CD8-positive, alpha-beta memory T cell (primary cell): ENCODE data around the gene SLC9B2. TPM values are rescaled to one million over a fixed set of nuclear protein-coding genes. Genes with fewer than 3 reads are reported as not detected.

Source experiments
- CTCF ChIA-PET: fragments of 350-600 bp; sonication (Branson Sonifier 250); formaldehyde crosslinking; loops from one replicate; lab custom pipeline; 2021; ENCODE audit warnings: antibody characterized with exemption; lab: Charles Lee
- POLR2A ChIA-PET: fragments of 350-600 bp; sonication (Branson Sonifier 250); formaldehyde crosslinking; loops from one replicate; lab custom pipeline; 2021; ENCODE audit warnings: antibody characterized with exemption; lab: Charles Lee
- DNase-seq, 5 donors: peaks; one replicate each; pipeline versions ENCODE4 v3.0.0 to v3.0.0-alpha.2; 2020 to 2022; ENCODE audit warnings: mixed read lengths in 1 of 5
- H3K27ac ChIP-seq: one replicate; pipeline ENCODE4 v1.7.0; 2013; ENCODE audit warnings: low read depth, mild to moderate bottlenecking, low read length, moderate library complexity
- H3K27me3 ChIP-seq: 2 replicates; pipeline ENCODE4 v1.7.0; 2013; ENCODE audit warnings: low read length, mild to moderate bottlenecking; ENCODE audit not compliant: insufficient read depth, poor library complexity, severe bottlenecking
- H3K36me3 ChIP-seq: 2 replicates; pipeline ENCODE4 v1.7.0; 2013; ENCODE audit warnings: mild to moderate bottlenecking, low read length, moderate library complexity; ENCODE audit not compliant: insufficient read depth
- H3K4me1 ChIP-seq: 2 replicates; pipeline ENCODE4 v1.7.0; 2013; ENCODE audit warnings: mild to moderate bottlenecking, low read length, moderate library complexity; ENCODE audit not compliant: insufficient read depth
- H3K4me3 ChIP-seq: 2 replicates; pipeline ENCODE4 v1.7.0; 2013; ENCODE audit warnings: mild to moderate bottlenecking, low read length
- H3K9me3 ChIP-seq: 2 replicates; pipeline ENCODE4 v1.7.0; 2013; ENCODE audit warnings: mild to moderate bottlenecking, low read length
- H3K27ac Mint-ChIP-seq, 8 donors: one replicate each; pipeline ENCODE4 v1.8.0; 2020 to 2021; ENCODE audit warnings: mixed read lengths in 8 of 8, mild to moderate bottlenecking in 6 of 8, inconsistent platforms in 3 of 8, moderate library complexity in 3 of 8
- H3K27me3 Mint-ChIP-seq, 2 donors: one replicate each; pipeline ENCODE4 v1.8.0; 2020 to 2021; ENCODE audit warnings: mixed read lengths in 2 of 2, mild to moderate bottlenecking in 1 of 2, moderate library complexity in 1 of 2
- H3K36me3 Mint-ChIP-seq, 3 donors: one replicate each; pipeline ENCODE4 v1.8.0; 2020 to 2021; ENCODE audit warnings: mixed read lengths in 3 of 3, inconsistent platforms in 1 of 3, mild to moderate bottlenecking in 1 of 3
- H3K4me1 Mint-ChIP-seq, 3 donors: one replicate each; pipeline ENCODE4 v1.8.0; 2020 to 2021; ENCODE audit warnings: mixed read lengths in 3 of 3, inconsistent platforms in 1 of 3, mild to moderate bottlenecking in 1 of 3
- H3K4me3 Mint-ChIP-seq, 7 donors: one replicate each; pipeline ENCODE4 v1.8.0; 2020 to 2021; ENCODE audit warnings: mixed read lengths in 7 of 7, mild to moderate bottlenecking in 6 of 7, moderate library complexity in 4 of 7, inconsistent platforms in 2 of 7
- H3K9me3 Mint-ChIP-seq, 5 donors: one replicate each; pipeline ENCODE4 v1.8.0; 2020 to 2022; ENCODE audit warnings: mixed read lengths in 5 of 5, mild to moderate bottlenecking in 3 of 5, moderate library complexity in 2 of 5, inconsistent platforms in 1 of 5
- polyA plus RNA-seq: library from polyadenylated mRNA; unstranded; fragments of 300-500 nt; fragmentation: Illumina TruSeq; gene quantifications from one replicate; pipeline ENCODE4 v1.2.3, GENCODE V29; 2021
- total RNA-seq, 2 experiments: library from RNA; stranded (reverse); gene quantifications; one replicate each; pipeline ENCODE4 v1.2.3, GENCODE V29; 2021

SLC9B2 gene
- total RNA-seq = 10 to 100 TPM; 35.8 to 37.0 TPM
- polyA plus RNA-seq = 19.1 TPM

- no peak for DNase-seq
- POLR2A ChIA-PET = interaction anchor here (0.8 to 1.4 kb wide), 4 partner anchors 57 to 732 kb away, joined by 3 to 5 read pairs (median 4); partner anchors contain the start of genes SLC39A8, SLC9B1 and UBE2D3
Measured at GRCh38 chr4:103076747-103077347, at the start of gene SLC9B2. Gene SLC9B2 (minus strand): TSS chr4:103076761. CDS start chr4:103067550, 9,211 bp downstream.

GRCh38 chr4:103126126-103126525 lies 49.6 kb upstream of the SLC9B2 start:
- no peak overlapping the region for H3K4me3 Mint-ChIP-seq
- H3K4me1 Mint-ChIP-seq = no peaks in the 10 kb centered on the region
- H3K27ac Mint-ChIP-seq = no peak overlapping the region
- Histone ChIP-seq H3K27me3 (no peaks in the 10 kb centered on the region), H3K36me3 (no peaks in the 10 kb centered on the region), H3K9me3 (no peaks in the 10 kb centered on the region), H3K4me3 (no peak overlapping the region), H3K27ac (no peak overlapping the region), H3K4me1 (no peaks in the 10 kb centered on the region)
- peaks cover 2 to 24% (median 2%) of the 10 kb centered on the region in 3 donors for H3K36me3 Mint-ChIP-seq
- no peaks in the 10 kb centered on the region for H3K27me3 Mint-ChIP-seq
- peaks cover 9 to 20% (median 12%) of the 10 kb centered on the region in 5 donors for H3K9me3 Mint-ChIP-seq
- ChIA-PET CTCF (no interaction called here), POLR2A (no interaction called here)
- no peak for DNase-seq

More at GRCh38 chr4:103076747-103077347, at the start of gene SLC9B2:
- H3K4me3 Mint-ChIP-seq = peak within 1 kb of the TSS; percentile 89 to 99 (median 95)
- H3K27me3 Mint-ChIP-seq = no peaks in the 10 kb centered on the region
- peaks cover 4 to 22% (median 7%) of the 10 kb centered on the region in 3 donors for H3K36me3 Mint-ChIP-seq
- H3K27me3 ChIP-seq = no peaks in the 10 kb centered on the region
- CTCF ChIA-PET = interaction anchor here (0.7 to 1.7 kb wide), 6 partner anchors 11 to 576 kb away, joined by 3 to 12 read pairs (median 3); partner anchors contain the start of genes NFKB1 and UBE2D3
- H3K9me3 Mint-ChIP-seq = no peaks in the 10 kb centered on the region
- peak within 1 kb of the TSS; percentile 89 to 100 (median 99) for H3K27ac Mint-ChIP-seq
- H3K4me1 Mint-ChIP-seq = peaks cover 42 to 66% (median 62%) of the 10 kb centered on the region in 3 donors
- H3K4me1 ChIP-seq = peaks cover 26% of the 10 kb centered on the region
- H3K27ac ChIP-seq = peak within 1 kb of the TSS; percentile 94
- H3K9me3 ChIP-seq = no peaks in the 10 kb centered on the region
- peak within 1 kb of the TSS; percentile 49 for H3K4me3 ChIP-seq
- H3K36me3 ChIP-seq = no peaks in the 10 kb centered on the region

- H3K27ac ChIP-seq = no peak overlapping the region
- H3K9me3 ChIP-seq = no peaks in the 10 kb centered on the region
- Mint-ChIP-seq H3K4me3 (no peak overlapping the region), H3K27me3 (no peaks in the 10 kb centered on the region), H3K27ac (no peak overlapping the region), H3K9me3 (peaks cover 6 to 10% (median 6%) of the 10 kb centered on the region in 5 donors), H3K36me3 (peaks cover 0 to 11% (median 2%) of the 10 kb centered on the region in 3 donors), H3K4me1 (no peaks in the 10 kb centered on the region)
- ChIA-PET POLR2A (no interaction called here), CTCF (interaction anchor here (1.0 kb wide), 1 partner anchor 32 kb away, joined by 3 read pairs; no protein-coding TSS in a partner anchor)
- DNase-seq = no peak
- H3K4me1 ChIP-seq = no peaks in the 10 kb centered on the region
- no peaks in the 10 kb centered on the region for H3K36me3 ChIP-seq
- H3K4me3 ChIP-seq = no peak overlapping the region
- H3K27me3 ChIP-seq = no peaks in the 10 kb centered on the region
Measured at GRCh38 chr4:103123114-103123513, 46.6 kb upstream of the SLC9B2 start.

GRCh38 chr4:103118166-103118565 lies 41.6 kb upstream of the SLC9B2 start:
- CTCF ChIA-PET = no interaction called here
- Mint-ChIP-seq H3K9me3 (no peaks in the 10 kb centered on the region), H3K36me3 (no peaks in the 10 kb centered on the region), H3K27me3 (no peaks in the 10 kb centered on the region), H3K4me3 (no peak overlapping the region), H3K27ac (no peak overlapping the region), H3K4me1 (no peaks in the 10 kb centered on the region)
- POLR2A ChIA-PET = no interaction called here
- Histone ChIP-seq H3K27me3 (no peaks in the 10 kb centered on the region), H3K4me3 (no peak overlapping the region), H3K9me3 (no peaks in the 10 kb centered on the region), H3K27ac (no peak overlapping the region), H3K4me1 (no peaks in the 10 kb centered on the region), H3K36me3 (no peaks in the 10 kb centered on the region)
- DNase-seq = no peak

- no peak overlapping the region for H3K27ac ChIP-seq
- H3K9me3 Mint-ChIP-seq = no peaks in the 10 kb centered on the region
- ChIA-PET POLR2A (no interaction called here), CTCF (interaction anchor here (2.1 to 2.3 kb wide), 2 partner anchors 12 to 20 kb away, joined by 5 to 6 read pairs; partner anchors contain the start of gene BDH2)
- H3K4me3 ChIP-seq = no peak overlapping the region
- H3K27ac Mint-ChIP-seq = no peak overlapping the region
- H3K4me1 Mint-ChIP-seq = no peaks in the 10 kb centered on the region
- no peak for DNase-seq
- no peaks in the 10 kb centered on the region for H3K4me1 ChIP-seq
- no peaks in the 10 kb centered on the region for H3K9me3 ChIP-seq
- no peaks in the 10 kb centered on the region for H3K27me3 Mint-ChIP-seq
- H3K36me3 ChIP-seq = no peaks in the 10 kb centered on the region
- H3K36me3 Mint-ChIP-seq = peaks cover 0 to 4% (median 0%) of the 10 kb centered on the region in 3 donors
- H3K27me3 ChIP-seq = no peaks in the 10 kb centered on the region
- H3K4me3 Mint-ChIP-seq = no peak overlapping the region
Measured at GRCh38 chr4:103111598-103111997, 35.0 kb upstream of the SLC9B2 start.

GRCh38 chr4:103108542-103108941 lies 32.0 kb upstream of the SLC9B2 start:
- no peak for DNase-seq
- POLR2A ChIA-PET = no interaction called here
- Histone ChIP-seq H3K36me3 (no peaks in the 10 kb centered on the region), H3K27me3 (no peaks in the 10 kb centered on the region), H3K9me3 (no peaks in the 10 kb centered on the region), H3K4me1 (no peaks in the 10 kb centered on the region), H3K27ac (no peak overlapping the region), H3K4me3 (no peak overlapping the region)
- CTCF ChIA-PET = interaction anchor here (1.6 kb wide), 1 partner anchor 8 kb away, joined by 5 read pairs; no protein-coding TSS in a partner anchor
- Mint-ChIP-seq H3K36me3 (peaks cover 0 to 4% (median 0%) of the 10 kb centered on the region in 3 donors), H3K4me1 (peaks cover 0 to 5% (median 4%) of the 10 kb centered on the region in 3 donors), H3K27me3 (no peaks in the 10 kb centered on the region), H3K4me3 (no peak overlapping the region), H3K9me3 (no peaks in the 10 kb centered on the region), H3K27ac (no peak overlapping the region)

- H3K27me3 Mint-ChIP-seq = no peaks in the 10 kb centered on the region
- ChIA-PET CTCF (no interaction called here), POLR2A (no interaction called here)
- Histone ChIP-seq H3K27ac (no peak overlapping the region), H3K36me3 (no peaks in the 10 kb centered on the region), H3K4me1 (no peaks in the 10 kb centered on the region), H3K4me3 (no peak overlapping the region), H3K9me3 (no peaks in the 10 kb centered on the region), H3K27me3 (no peaks in the 10 kb centered on the region)
- peaks cover 0 to 5% (median 4%) of the 10 kb centered on the region in 3 donors for H3K4me1 Mint-ChIP-seq
- H3K27ac Mint-ChIP-seq = peak overlapping the region in 2 of 8 donors; percentile 6 to 18
- H3K36me3 Mint-ChIP-seq = peaks cover 0 to 1% (median 0%) of the 10 kb centered on the region in 3 donors
- no peaks in the 10 kb centered on the region for H3K9me3 Mint-ChIP-seq
- H3K4me3 Mint-ChIP-seq = no peak overlapping the region
- DNase-seq = no peak
Measured at GRCh38 chr4:103105558-103106356, 29.2 kb upstream of the SLC9B2 start.

GRCh38 chr4:103104886-103105285 lies 28.3 kb upstream of the SLC9B2 start:
- no peak overlapping the region for H3K27ac Mint-ChIP-seq
- no peaks in the 10 kb centered on the region for H3K9me3 Mint-ChIP-seq
- no peaks in the 10 kb centered on the region for H3K27me3 Mint-ChIP-seq
- H3K27ac ChIP-seq = no peak overlapping the region
- no peaks in the 10 kb centered on the region for H3K9me3 ChIP-seq
- peaks cover 0 to 7% (median 4%) of the 10 kb centered on the region in 3 donors for H3K4me1 Mint-ChIP-seq
- no peaks in the 10 kb centered on the region for H3K36me3 ChIP-seq
- H3K27me3 ChIP-seq = no peaks in the 10 kb centered on the region
- peaks cover 0 to 1% (median 0%) of the 10 kb centered on the region in 3 donors for H3K36me3 Mint-ChIP-seq
- no peak overlapping the region for H3K4me3 ChIP-seq
- no peak overlapping the region for H3K4me3 Mint-ChIP-seq
- no peak for DNase-seq
- CTCF ChIA-PET = no interaction called here
- no peaks in the 10 kb centered on the region for H3K4me1 ChIP-seq
- POLR2A ChIA-PET = no interaction called here
